WTC11 (cell line): Measurements from ENCODE around the gene CLOCK. TPM values are rescaled to one million over a fixed set of nuclear protein-coding genes. Genes with fewer than 3 reads are reported as not detected.

ENCODE experiments used
- ATAC-seq: fragments of 200-7000 bp; cut with Tn5 transposase; 2 replicates; pipeline ENCODE4 v1.10.0; 2021; ENCODE audit warnings: mild to moderate bottlenecking, moderate library complexity
- CTCF ChIA-PET: fragments of 300-600 bp; sonication (Branson Sonifier 250); formaldehyde crosslinking; loops from one replicate; lab custom pipeline; 2021; ENCODE audit warnings: antibody characterized with exemption; lab: Charles Lee
- POLR2A ChIA-PET: fragments of 350-600 bp; sonication (Branson Sonifier 250); formaldehyde crosslinking; loops from one replicate; lab custom pipeline; 2021; ENCODE audit warnings: antibody characterized with exemption; lab: Charles Lee
- DNase-seq: peaks from one replicate; pipeline ENCODE4 v3.0.0; 2021; ENCODE audit warnings: low spot score
- H3K27ac Mint-ChIP-seq: 2 replicates; pipeline ENCODE4 v1.8.0; 2021; ENCODE audit warnings: mixed read lengths
- H3K27me3 Mint-ChIP-seq: 2 replicates; pipeline ENCODE4 v1.8.0; 2021; ENCODE audit warnings: low read depth, mild to moderate bottlenecking, moderate library complexity, mixed read lengths
- H3K36me3 Mint-ChIP-seq: 2 replicates; pipeline ENCODE4 v1.8.0; 2021; ENCODE audit warnings: mixed read lengths
- H3K4me1 Mint-ChIP-seq: 2 replicates; pipeline ENCODE4 v1.8.0; 2022; ENCODE audit warnings: mixed read lengths
- H3K4me3 Mint-ChIP-seq: 2 replicates; pipeline ENCODE4 v1.8.0; 2021; ENCODE audit warnings: mild to moderate bottlenecking, moderate library complexity, mixed read lengths
- H3K9me3 Mint-ChIP-seq: 2 replicates; pipeline ENCODE4 v1.8.0; 2021; ENCODE audit warnings: mixed read lengths
- ATF2 ChIP-seq: sonication (generic); formaldehyde crosslinking; IDR thresholded peaks from 2 replicates; pipeline ENCODE4 v1.8.1; 2022; ENCODE audit warnings: low read depth, missing genetic modification reagents, borderline replicate concordance
- CREB1 ChIP-seq: sonication (generic); formaldehyde crosslinking; IDR thresholded peaks from 2 replicates; pipeline ENCODE4 v1.8.0; 2023; ENCODE audit warnings: mild to moderate bottlenecking, missing genetic modification reagents
- CREM ChIP-seq: sonication (generic); formaldehyde crosslinking; IDR thresholded peaks from 2 replicates; pipeline ENCODE4 v1.8.1; 2022; ENCODE audit warnings: mild to moderate bottlenecking, missing genetic modification reagents, moderate library complexity
- ELF4 ChIP-seq: sonication (generic); formaldehyde crosslinking; IDR thresholded peaks from 2 replicates; pipeline ENCODE4 v1.8.1; 2022; ENCODE audit warnings: low read depth, mild to moderate bottlenecking, moderate library complexity, missing genetic modification reagents
- EMX1 ChIP-seq: fragments of 250-450 bp; sonication (Bioruptor Pico); IDR thresholded peaks from 2 replicates; pipeline ENCODE4 v1.8.0; 2021; ENCODE audit warnings: mild to moderate bottlenecking
- MYBL2 ChIP-seq: sonication (generic); formaldehyde crosslinking; IDR thresholded peaks from 2 replicates; pipeline ENCODE4 v1.8.1; 2023; ENCODE audit warnings: mild to moderate bottlenecking, moderate library complexity, missing genetic modification reagents
- NFYB ChIP-seq: sonication (generic); formaldehyde crosslinking; conservative IDR thresholded peaks from 2 replicates; pipeline ENCODE4 v1.8.0; 2022; ENCODE audit warnings: low read depth, missing genetic modification reagents
- NR1H2 ChIP-seq: sonication (generic); formaldehyde crosslinking; IDR thresholded peaks from 2 replicates; pipeline ENCODE4 v1.9.0; 2021; ENCODE audit warnings: mild to moderate bottlenecking, moderate library complexity, missing genetic modification reagents
- TCF7 ChIP-seq: sonication (generic); formaldehyde crosslinking; IDR thresholded peaks from 2 replicates; pipeline ENCODE4 v1.8.0; 2022; ENCODE audit warnings: mild to moderate bottlenecking, low read depth, missing genetic modification reagents, moderate library complexity
- ZMAT4 ChIP-seq: fragments of 250-450 bp; sonication (Bioruptor Pico); IDR thresholded peaks from 2 replicates; pipeline ENCODE4 v1.9.0; 2021; ENCODE audit warnings: mild to moderate bottlenecking
- ZNF416 ChIP-seq: fragments of 250-450 bp; sonication (Bioruptor Pico); IDR thresholded peaks from 2 replicates; pipeline ENCODE4 v1.9.0; 2021; ENCODE audit warnings: mild to moderate bottlenecking, inconsistent platforms
- ZNF423 ChIP-seq: fragments of 250-450 bp; sonication (Bioruptor Pico); IDR thresholded peaks from 2 replicates; pipeline ENCODE4 v2.1.2; 2022; ENCODE audit warnings: mild to moderate bottlenecking, moderate library complexity
- total RNA-seq: library from RNA; stranded (reverse); gene quantifications from 3 replicates; pipeline ENCODE4 v1.2.3, GENCODE V29; 2021
- TF ChIP-seq, protein P1 (sequence below): sonication (generic); formaldehyde crosslinking; IDR thresholded peaks from 2 replicates; pipeline ENCODE4 v1.8.0; 2023; ENCODE audit warnings: missing genetic modification reagents, mild to moderate bottlenecking, borderline replicate concordance
- TF ChIP-seq, protein P2 (sequence below): sonication (generic); formaldehyde crosslinking; IDR thresholded peaks from 2 replicates; pipeline ENCODE4 v1.8.1; 2022; ENCODE audit warnings: missing genetic modification reagents, borderline replicate concordance
- TF ChIP-seq, protein P3 (sequence below): sonication (generic); formaldehyde crosslinking; conservative IDR thresholded peaks from 2 replicates; pipeline ENCODE4 v1.8.1; 2023; ENCODE audit warnings: mild to moderate bottlenecking, low read depth, missing genetic modification reagents, moderate library complexity

Gene CLOCK
- total RNA-seq, 1 experiment from 2014 or later, result 18.6 TPM

DNA sequence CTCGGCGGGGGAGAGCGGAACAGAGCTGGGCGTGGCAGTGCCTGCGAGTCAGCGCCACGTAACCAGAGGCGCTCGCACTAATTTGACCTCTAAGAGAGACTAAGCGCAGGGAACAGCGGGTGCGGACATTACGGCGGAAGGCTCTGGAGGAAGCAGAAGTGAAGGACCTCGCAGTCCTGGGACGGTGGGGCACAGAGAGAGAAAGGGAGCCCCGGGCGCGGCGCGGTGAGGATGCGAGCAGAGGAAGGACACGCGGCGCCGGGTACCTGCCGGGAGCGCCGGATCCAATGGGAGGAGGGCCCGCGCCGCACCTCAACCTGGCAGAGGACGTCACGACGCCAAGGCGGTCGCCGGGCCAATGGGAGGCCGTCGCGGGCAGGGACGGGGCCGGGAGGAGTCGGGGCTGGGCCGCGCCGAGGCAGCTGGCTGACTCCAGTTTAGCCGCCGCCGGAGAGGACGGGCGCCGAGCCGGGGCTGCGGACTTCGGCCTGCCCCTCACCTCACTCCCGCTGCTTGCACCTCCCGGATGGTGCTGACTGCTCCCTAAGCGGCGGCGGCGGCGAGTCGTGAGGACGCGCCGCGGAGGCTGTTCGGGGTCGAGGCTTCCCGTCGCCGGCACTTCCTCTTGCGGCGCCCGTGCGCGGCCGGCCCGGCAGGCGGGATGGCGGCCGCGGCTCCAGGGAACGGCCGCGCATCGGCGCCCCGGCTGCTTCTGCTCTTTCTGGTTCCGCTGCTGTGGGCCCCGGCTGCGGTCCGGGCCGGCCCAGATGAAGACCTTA is 151.0 kb downstream of the CLOCK start, which contains the start of gene TMEM165 (continued):
- TF ChIP-seq ATF2 (CRISPR knock-in tag) (no peak), ZNF416 (CRISPR knock-in tag) (no peak), CREB1 (CRISPR knock-in tag) (peak; percentile 40; the same call in 1 of the 2 replicates)
- TF ChIP-seq, all 79 proteins: peak for 25

DNA sequence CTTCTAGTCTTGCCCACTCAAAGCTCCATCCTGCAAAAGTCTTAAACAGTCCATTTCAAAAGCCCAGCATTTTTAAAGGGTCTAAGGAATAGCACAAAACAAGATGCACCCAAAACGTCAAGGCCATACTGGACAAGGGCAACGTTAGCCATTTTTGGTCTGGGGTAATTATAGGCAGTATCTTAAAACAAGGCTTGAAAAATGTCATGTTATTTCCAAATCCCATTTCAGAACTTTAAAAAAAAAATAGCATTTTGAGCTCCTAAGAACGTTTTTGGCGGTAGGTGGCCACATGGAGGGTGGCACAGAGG is 151.5 kb downstream of the CLOCK start:
- ChIA-PET POLR2A (interaction anchor here (0.7 to 1.8 kb wide), 6 partner anchors 8 to 425 kb away, joined by 3 to 7 read pairs (median 3); partner anchors contain the start of genes EXOC1L and SRD5A3), CTCF (interaction anchor here (0.7 to 2.9 kb wide), 4 partner anchors 9 to 424 kb away, joined by 3 to 7 read pairs (median 4); partner anchors contain the start of gene SRD5A3)
- H3K27ac Mint-ChIP-seq, result peak overlapping the region; percentile 97
- peaks cover 18% of the 10 kb centered on the region for H3K36me3 Mint-ChIP-seq
- TF ChIP-seq, protein P1, sequence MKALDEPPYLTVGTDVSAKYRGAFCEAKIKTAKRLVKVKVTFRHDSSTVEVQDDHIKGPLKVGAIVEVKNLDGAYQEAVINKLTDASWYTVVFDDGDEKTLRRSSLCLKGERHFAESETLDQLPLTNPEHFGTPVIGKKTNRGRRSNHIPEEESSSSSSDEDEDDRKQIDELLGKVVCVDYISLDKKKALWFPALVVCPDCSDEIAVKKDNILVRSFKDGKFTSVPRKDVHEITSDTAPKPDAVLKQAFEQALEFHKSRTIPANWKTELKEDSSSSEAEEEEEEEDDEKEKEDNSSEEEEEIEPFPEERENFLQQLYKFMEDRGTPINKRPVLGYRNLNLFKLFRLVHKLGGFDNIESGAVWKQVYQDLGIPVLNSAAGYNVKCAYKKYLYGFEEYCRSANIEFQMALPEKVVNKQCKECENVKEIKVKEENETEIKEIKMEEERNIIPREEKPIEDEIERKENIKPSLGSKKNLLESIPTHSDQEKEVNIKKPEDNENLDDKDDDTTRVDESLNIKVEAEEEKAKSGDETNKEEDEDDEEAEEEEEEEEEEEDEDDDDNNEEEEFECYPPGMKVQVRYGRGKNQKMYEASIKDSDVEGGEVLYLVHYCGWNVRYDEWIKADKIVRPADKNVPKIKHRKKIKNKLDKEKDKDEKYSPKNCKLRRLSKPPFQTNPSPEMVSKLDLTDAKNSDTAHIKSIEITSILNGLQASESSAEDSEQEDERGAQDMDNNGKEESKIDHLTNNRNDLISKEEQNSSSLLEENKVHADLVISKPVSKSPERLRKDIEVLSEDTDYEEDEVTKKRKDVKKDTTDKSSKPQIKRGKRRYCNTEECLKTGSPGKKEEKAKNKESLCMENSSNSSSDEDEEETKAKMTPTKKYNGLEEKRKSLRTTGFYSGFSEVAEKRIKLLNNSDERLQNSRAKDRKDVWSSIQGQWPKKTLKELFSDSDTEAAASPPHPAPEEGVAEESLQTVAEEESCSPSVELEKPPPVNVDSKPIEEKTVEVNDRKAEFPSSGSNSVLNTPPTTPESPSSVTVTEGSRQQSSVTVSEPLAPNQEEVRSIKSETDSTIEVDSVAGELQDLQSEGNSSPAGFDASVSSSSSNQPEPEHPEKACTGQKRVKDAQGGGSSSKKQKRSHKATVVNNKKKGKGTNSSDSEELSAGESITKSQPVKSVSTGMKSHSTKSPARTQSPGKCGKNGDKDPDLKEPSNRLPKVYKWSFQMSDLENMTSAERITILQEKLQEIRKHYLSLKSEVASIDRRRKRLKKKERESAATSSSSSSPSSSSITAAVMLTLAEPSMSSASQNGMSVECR (CRISPR knock-in tag), result no peak
- TF ChIP-seq, protein P2, sequence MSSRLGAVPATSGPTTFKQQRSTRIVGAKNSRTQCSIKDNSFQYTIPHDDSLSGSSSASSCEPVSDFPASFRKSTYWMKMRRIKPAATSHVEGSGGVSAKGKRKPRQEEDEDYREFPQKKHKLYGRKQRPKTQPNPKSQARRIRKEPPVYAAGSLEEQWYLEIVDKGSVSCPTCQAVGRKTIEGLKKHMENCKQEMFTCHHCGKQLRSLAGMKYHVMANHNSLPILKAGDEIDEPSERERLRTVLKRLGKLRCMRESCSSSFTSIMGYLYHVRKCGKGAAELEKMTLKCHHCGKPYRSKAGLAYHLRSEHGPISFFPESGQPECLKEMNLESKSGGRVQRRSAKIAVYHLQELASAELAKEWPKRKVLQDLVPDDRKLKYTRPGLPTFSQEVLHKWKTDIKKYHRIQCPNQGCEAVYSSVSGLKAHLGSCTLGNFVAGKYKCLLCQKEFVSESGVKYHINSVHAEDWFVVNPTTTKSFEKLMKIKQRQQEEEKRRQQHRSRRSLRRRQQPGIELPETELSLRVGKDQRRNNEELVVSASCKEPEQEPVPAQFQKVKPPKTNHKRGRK (CRISPR knock-in tag), result 0 out of 2 replicates have a peak, but pooled peaks have one; percentile 11
- H3K4me3 Mint-ChIP-seq, result peak overlapping the region; percentile 86
- no peaks in the 10 kb centered on the region for H3K9me3 Mint-ChIP-seq
- H3K4me1 Mint-ChIP-seq, result peaks cover 35% of the 10 kb centered on the region
- H3K27me3 Mint-ChIP-seq, result peaks cover 2% of the 10 kb centered on the region; the same call in 1 of the 2 replicates
- DNase-seq, result no peak
- no peak for ATAC-seq

DNA sequence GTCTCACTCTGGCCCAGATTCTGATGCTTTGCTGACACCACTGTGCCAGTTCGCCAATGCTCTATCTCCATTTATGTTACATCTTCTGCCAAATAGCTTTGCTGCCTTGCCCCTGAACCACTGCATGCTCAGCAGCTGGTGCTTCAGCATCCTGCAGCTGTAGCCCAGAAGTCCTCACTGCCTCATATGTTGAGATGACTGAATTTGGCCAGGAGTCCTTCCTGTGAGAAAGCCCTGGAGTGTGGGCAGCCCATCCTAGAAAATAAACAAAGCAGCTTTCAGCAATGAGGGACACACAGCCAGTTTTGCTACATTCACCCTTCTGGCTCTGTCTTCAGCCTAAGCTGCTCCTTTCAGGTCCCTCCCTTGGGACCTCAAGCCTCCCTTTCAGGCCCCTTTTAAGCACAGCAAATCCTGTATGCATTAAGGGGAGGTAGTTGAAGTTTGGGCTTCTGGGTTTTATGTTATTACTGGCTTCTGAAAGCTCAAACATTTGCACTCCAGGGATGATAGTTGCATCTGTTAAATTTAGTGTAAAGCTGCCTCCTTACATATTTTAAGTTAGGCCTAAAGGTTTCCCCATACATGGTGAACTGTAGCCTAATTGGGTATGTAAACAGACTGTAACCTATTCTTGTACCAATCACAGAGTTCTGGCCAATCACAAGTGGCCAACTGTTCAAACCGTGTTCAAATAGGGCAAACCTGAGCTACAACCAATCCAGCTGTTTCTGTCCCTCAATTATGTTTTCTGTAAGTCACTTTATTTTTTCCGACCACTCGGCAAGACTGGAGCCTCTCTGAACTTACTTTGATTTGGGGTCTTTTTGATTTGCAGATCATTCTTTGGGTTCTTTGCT is 153.0 kb downstream of the CLOCK start:
- ChIA-PET CTCF (interaction anchor here (0.6 to 1.1 kb wide), 2 partner anchors 20 to 395 kb away, joined by 3 read pairs; no protein-coding TSS in a partner anchor), POLR2A (no interaction called here)
- DNase-seq (no peak), ATAC-seq (no peak)
- peaks cover 14% of the 10 kb centered on the region for H3K36me3 Mint-ChIP-seq
- peaks cover 2% of the 10 kb centered on the region; the same call in 1 of the 2 replicates for H3K27me3 Mint-ChIP-seq
- H3K4me1 Mint-ChIP-seq, result peaks cover 27% of the 10 kb centered on the region
- H3K4me3 Mint-ChIP-seq, result peak overlapping the region; percentile 38
- H3K9me3 Mint-ChIP-seq, result no peaks in the 10 kb centered on the region
- no peak overlapping the region; the same call in 1 of the 2 replicates for H3K27ac Mint-ChIP-seq
- TF ChIP-seq, protein P3, sequence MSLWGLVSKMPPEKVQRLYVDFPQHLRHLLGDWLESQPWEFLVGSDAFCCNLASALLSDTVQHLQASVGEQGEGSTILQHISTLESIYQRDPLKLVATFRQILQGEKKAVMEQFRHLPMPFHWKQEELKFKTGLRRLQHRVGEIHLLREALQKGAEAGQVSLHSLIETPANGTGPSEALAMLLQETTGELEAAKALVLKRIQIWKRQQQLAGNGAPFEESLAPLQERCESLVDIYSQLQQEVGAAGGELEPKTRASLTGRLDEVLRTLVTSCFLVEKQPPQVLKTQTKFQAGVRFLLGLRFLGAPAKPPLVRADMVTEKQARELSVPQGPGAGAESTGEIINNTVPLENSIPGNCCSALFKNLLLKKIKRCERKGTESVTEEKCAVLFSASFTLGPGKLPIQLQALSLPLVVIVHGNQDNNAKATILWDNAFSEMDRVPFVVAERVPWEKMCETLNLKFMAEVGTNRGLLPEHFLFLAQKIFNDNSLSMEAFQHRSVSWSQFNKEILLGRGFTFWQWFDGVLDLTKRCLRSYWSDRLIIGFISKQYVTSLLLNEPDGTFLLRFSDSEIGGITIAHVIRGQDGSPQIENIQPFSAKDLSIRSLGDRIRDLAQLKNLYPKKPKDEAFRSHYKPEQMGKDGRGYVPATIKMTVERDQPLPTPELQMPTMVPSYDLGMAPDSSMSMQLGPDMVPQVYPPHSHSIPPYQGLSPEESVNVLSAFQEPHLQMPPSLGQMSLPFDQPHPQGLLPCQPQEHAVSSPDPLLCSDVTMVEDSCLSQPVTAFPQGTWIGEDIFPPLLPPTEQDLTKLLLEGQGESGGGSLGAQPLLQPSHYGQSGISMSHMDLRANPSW (CRISPR knock-in tag), result no peak
- TF ChIP-seq ELF4 (CRISPR knock-in tag), result no peak
- TF ChIP-seq CREM (CRISPR knock-in tag), result no peak
- no peak for TF ChIP-seq ZNF423 (CRISPR knock-in tag)
- TF ChIP-seq MYBL2 (CRISPR knock-in tag), result no peak
- no peak for TF ChIP-seq ZMAT4 (CRISPR knock-in tag)
- no peak for TF ChIP-seq ATF2 (CRISPR knock-in tag)
- no peak for TF ChIP-seq NFYB (CRISPR knock-in tag)
- no peak for TF ChIP-seq EMX1 (CRISPR knock-in tag)
- no peak for TF ChIP-seq TCF7 (CRISPR knock-in tag)
- no peak for TF ChIP-seq NR1H2 (CRISPR knock-in tag)
